ENCODE measurements around the gene VPS54.
"Not testable (repeated sequence)": the region's sequence is repeated elsewhere in the genome, so short reads cannot be mapped to it uniquely, and the experiment has no call there.

VPS54 gene

DNA sequence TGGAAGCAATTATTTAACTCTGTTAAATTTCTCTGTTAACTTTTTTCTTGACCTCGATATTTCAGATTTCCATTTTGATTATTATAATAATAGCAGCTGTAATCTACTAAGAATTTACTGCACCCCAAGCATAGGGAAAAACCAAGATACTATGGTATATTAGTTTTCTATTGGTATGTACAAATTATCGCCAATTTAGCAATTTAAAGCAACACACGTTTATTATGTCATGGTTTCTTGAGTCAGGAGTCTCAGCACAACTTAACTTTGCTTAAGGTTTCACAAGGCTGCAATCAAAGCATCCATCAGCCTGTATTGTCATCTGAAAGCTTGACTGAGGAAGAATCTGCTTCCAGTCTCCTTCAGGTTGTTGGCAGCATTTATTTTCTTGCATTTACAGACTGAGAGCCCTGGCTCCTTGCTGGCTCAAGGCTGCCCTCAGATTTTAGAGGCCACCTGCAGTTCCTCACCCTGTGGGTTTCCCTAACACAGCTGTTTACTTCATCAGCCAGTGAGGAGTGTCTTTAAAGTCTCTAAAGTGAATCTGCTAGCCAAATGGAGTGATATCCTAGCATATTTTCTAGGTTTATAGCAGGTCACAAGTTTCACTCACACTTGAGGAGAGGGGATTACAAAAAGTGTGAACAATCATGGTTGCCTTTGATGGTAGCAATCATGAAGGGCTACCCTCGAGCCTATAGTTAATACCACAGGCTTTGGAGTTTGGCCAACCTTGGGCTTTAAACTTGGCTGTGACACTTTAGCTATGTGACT is 4.4 kb upstream of the VPS54 start:
- DNase-seq = peak; percentile 40

DNA sequence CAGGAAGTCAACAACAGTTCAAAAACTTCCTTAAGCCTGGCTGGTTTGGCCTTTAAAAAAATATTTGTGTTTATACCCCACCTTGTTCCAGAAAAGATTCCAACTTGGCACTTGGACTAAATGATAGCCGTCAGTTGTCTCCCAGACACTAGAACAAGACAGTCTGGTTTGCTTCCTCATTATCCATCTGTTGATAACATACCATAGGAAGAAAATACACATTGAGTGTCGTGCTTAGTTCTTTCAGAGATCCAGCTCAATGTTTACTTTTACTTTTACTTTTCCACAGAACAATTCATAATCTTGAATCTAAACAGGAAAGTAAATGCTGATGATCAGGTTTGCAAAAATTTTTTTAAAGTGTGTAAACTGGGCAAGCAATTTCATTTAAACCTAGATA is 2.4 kb upstream of the VPS54 start:
- peak; percentile 64 for DNase-seq

DNA sequence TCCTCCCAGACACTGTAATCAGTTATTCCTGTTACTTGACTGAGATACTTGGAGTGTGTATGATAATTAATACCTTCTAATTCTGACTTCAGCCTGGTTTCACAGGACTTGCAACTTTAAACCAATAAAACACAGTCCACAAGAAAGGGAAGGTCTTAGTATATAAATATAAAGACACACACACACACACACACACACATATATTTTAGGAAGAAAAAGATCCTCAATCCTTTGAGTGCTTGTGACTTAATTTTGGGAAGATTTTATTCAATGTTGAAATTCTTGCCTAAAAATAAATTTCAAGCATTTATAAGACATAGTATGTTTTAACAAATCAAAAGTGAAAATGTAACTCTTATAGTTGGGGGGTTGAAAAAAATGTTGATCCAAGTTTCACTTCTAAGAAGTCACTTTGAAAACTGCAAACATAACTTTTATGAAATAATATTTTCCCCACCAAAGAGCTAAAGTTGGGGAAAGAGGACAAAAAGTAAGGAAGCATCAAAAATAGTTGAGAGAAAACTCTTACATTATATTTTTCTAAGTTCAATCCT is 824 bp upstream of the VPS54 start:
- DNase-seq = no peak

DNA sequence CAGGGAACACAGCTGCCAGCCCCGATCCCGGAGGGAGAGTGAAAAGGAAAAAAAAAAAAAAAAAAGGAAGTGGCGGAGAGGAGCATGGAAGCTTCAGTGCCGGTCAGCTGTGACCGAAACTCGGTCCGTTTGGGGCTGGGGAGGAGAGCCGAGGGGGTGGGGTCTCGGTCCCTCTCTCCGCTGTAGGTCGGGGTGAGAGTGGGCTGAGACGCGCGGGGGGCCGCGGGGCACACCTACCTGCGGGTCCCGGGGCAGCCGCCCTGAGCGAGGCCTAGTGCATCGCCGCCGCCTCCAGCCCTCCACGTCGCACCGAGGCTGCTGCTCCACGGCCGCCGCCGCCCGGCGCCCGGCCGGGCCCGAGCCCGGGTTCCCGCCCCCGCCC is 536 bp downstream of the VPS54 start:
- DNase-seq = peak; percentile 84

DNA sequence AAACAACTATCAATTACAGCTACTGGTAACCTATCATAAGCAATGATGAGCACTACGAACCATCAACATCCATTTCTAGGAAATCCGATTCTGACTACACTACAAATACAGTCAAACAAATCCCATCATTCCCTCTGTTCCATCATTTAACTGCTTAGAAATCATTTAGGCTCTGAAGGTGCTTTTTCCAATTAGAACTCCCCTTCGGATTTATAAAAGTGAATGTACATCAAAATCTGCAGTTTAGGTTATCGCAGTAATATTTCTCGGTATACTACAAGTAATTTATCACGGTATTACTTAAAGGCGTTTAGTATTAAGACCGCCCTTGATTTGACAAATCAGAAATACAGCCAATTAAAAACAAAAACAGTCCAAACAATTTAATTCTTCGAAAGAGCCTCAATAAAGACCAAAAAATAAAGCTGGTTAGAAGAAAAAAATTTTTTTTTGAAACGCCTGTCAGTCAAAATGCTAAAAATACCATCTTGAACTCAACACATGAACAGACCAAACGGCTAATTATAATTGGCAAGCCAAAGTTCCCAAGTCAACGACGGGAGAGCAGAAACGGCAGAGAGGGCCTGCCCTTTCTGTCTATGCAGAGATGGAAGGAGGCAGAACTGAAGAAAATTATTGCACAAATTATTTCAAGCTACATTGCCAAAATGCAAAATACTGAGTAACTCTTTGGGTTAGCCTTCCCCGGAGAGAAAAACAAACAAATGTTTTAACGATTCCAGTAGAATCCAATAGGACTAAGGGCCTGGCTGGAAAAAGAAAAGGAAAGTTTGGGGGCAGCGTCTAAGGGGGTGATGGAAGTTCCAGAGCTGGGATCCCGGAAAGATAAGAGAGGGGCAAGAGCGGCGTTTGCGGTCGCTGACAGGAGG is 1.2 kb downstream of the VPS54 start:
- peak; percentile 51 for DNase-seq

DNA sequence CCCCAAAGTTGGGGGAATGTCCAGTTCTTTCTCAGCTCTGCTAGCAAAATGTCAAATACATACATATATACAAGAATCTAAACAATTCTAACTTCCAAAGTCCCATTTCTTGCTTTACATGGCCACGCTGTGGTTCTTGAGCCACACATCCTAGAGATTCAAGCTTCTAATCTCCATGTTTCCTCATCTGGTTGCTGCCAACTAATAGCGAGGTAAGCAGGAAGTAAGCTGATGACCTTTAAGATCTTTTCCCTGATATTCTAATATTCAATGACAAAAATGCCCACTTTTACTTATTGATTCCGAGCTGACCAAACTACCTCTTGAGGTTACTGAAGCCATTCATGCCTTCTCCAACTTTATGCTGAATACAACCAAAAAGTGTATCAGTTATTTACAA is 3.3 kb downstream of the VPS54 start:
- no peak for DNase-seq

- no peak for DNase-seq
Observed at GRCh38 chr2:64015391-64015790, 3.8 kb downstream of the VPS54 start.

GRCh38 chr2:64014628-64015027 is 4.6 kb downstream of the VPS54 start:
- no peak for DNase-seq

DNA sequence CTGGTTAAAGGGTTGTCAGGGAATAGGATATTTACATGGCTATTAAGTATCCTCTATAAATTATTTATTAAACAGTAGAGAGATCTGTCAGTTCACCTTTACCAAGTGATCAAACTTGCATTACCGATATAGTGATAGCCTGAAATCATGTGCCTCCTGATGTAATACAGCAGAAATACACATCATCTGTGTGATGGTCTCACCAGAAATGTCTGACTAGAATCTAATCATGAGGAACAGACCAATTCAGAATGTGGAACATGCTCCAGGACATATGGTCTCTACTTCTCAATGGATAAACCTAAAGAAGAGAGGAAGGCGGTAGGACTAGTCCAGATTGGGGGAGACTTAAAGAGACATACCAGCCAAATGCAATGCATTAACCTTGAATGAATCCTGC is 6.2 kb downstream of the VPS54 start:
- DNase-seq = no peak

- no peak for DNase-seq
Observed at GRCh38 chr2:64012115-64012514, 7.1 kb downstream of the VPS54 start.

DNA sequence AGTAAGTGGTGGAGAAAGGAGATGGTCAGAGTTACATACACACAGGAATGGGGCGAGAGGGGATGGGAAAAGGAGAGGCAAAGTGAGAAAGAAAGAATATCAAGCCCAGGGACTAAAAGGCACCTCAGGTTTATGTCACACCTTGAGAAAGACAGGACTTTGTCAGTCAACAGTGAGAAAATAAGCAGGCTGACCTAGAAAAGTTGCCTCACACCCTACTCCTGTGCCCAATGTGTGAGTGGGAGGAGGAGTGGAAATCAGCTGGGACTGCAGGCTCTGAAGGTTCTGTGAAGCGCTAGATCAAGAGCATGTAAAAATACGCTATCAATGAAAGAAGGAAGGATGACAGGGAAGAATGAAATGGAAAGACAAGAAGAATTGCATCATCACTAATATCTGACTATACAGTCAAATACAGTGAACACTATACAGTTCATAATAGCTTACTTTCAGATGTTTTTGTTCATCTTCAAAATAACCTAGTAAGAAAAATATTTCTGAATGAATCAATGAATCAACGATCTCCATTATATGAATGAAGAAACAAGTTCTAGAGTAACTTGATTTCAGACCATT is 10.7 kb downstream of the VPS54 start:
- DNase-seq = no peak

GRCh38 chr2:64007924-64008323 is 11.3 kb downstream of the VPS54 start:
- no peak for DNase-seq

DNA sequence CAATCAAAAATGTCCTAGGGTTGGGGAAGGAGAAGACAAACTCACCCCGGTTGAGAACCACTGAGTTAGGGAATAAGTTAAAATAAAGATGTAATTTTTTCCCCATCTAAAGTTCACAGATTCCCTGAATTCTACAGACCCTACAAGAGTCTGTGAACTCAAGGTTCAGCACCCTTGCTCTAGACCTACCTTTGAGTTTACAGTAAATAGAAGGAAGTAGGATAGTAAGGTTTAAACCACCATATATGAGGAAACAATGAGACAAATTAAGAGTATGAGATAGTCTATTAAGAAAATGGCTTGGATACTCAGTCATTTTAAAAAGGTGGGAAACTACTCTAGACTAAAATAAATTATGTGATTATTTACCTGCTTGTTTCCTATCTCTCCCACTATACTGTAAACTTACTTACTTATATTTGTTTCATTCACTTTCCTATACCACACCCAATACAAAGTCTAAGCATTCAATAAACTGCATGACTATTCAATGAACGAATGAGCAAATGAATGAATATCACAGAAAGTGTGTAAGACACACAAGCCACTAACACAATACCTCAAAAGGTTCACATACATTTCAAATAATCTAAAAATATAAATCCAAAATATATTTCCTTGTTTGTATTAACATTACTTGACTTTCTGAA is 13.4 kb downstream of the VPS54 start:
- DNase-seq = no peak

- DNase-seq = no peak
Observed at GRCh38 chr2:64003239-64003638, 16.0 kb downstream of the VPS54 start.

- no peak for DNase-seq
Observed at GRCh38 chr2:64001382-64002101, 17.7 kb downstream of the VPS54 start.

DNA sequence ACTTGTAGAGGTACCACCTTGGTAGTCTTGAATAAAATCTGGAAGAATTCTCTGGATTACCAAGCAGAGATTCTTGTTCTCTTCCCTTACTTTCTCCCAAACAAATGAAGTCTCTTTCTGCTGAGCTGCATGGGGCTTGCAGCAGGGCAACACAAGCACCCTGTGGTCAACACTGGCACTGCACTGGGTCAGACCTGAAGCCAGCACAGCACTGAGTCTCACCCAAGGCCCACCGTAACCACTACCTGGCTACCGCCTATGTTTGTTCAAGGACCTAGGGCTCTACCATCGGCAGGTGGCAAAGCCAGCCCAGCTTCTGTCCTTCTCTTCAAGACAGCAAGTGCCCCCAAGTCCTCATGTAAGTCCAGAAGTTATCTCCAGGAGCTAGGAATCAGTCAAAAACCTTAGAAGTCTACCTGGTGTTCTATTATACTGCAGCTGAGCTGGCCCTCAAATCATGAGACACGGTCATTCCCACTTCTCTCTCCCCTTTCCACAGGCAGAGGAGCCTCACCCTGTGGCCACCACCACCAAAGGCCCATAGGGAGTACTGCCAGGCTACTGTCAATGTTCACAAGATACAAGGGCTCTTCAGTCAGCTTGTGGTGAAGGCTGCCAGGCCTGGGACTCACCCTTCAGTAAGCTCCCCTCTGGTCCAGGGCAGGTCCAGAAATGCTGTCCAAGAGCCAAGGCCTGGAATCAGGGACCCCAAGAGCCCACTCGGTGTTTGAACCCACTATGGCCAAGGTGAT is 18.4 kb downstream of the VPS54 start:
- peak; percentile 15 for DNase-seq

DNA sequence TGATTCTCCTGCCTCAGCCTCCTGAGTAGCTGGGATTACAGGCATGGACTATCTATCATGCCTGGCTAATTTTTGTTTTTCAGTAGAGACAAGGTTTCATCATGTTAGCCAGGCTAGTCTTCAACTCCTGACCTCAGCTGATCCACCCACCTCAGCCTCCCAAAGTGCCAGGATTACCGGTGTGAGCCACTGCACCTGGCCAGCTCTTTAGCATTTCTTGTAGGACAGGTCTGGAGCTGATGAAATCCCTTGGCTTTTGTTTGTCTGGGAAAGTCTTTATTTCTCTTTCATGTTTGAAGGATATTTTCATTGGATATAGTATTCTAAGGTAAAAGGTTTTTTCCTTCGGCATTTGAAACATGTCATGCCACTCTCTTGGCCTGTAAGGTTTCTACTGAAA is 20.2 kb downstream of the VPS54 start:
- no peak for DNase-seq

- not testable (repeated sequence) for DNase-seq
Observed at GRCh38 chr2:63996582-63997198, 22.5 kb downstream of the VPS54 start.

DNA sequence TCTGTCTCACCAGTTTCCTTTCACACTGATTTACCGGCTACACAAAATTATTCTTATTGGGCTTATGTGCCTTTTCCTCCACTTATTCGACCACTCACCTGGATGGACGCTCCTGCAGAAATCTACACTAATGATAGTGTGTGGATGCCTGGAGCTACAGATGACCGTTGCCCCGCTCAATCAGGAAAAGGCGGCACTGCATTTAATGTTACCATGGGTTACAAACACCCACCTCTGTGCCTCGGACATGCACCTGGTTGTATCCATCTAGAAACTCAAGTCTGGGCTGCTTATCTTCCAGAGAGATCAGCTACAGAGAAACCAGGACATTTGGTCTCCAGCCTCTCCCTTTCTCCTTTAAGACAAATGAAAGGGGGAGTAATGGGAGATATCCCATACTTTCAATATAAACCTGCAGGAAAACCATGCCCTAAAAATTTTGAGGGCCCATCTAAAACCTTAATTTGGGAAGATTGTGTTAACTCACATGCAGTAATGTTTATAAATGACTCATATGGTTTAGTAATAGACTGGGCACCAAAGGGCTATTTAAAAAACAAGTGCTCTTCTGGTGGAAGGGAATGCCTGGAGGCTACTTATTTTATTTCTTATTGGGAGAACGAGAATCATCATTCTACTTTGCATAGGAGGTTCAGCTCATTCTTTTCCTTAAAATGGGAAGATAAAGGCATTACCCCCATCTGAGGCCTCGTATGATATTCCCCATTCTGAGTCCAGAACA is 24.7 kb downstream of the VPS54 start:
- DNase-seq = not testable (repeated sequence)

DNA sequence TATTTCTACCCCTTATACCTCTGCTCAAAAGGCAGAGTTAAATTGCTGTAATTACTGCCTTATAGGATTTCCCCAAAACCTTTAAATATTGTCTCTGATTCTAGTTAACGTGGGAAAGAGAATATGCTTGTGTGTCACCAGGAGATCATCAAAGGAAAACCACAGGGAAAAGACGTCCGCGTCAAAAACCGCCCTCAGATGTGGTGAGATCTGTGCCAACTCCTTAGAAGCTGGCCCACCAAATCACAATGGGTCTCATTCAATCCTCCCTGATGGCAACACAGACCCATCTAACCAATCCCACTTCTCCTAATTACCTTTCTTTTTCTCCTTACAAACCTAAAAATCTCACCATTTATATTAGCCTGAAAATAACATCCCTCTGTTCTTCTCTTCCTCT is 25.4 kb downstream of the VPS54 start:
- DNase-seq = no peak
